Stimulated activated CD8-positive, alpha-beta memory T cell treated with anti-CD3 and anti-CD28 coated beads, Interleukin-4, amount 100 ng/mL, for 48 hours (primary cell): ENCODE results near the gene NEU1.
"Not testable (repeated sequence)": the region's sequence is repeated elsewhere in the genome, so short reads cannot be mapped to it uniquely, and the experiment has no call there.

Experiments used
- DNase-seq: peaks from one replicate; pipeline ENCODE4 v3.0.0-alpha.2; 2020

The NEU1 gene

GRCh38 chr6:31837369-31838113, 25.1 kb downstream of the NEU1 start:
- no peak for DNase-seq

DNA sequence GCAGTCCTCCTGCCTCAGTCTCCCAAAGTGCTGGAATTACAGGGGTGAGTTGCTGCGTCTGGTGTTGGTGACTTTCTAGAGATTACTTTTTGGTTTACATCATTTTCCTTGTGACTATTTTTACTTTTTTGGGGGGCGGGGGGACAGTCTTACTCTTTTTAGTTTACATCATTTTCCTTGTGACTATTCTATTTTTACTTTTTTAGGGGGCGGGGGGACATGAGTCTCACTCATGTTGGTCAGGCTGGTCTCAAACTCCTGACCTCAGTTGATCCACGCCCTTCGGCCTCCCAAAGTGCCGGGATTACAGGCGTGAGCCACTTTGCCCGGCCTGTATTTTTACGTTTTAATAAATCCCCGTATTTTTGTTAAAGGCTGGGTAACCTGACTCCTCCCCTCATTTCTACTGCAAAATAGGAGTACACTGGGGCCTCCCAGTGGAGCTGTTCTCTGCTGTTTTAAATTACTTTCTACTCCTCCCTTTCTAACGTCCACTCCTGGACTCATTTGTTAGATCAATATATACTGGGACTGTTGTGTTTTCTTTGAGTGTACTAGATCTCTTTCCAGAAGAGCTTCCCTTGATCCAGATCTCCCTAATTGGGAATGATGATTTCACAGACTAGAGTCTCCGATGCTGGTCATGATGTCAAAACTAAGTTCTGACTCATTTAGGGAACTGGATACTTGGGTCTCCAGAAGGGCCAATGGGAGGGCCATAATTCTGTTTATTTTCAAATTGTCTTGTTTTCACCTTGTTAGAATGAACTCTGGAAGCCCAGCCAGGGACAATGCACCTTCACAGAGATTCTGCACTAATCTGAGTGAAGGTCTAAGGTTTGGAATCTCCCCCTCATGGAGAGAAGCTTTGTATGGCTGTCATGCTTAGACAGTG, 25.9 kb downstream of the NEU1 start:
- DNase-seq = no peak

GRCh38 chr6:31836047-31836473, 26.6 kb downstream of the NEU1 start:
- no peak for DNase-seq

GRCh38 chr6:31834367-31835250, 28.0 kb downstream of the NEU1 start:
- peak; percentile 88 for DNase-seq

DNA sequence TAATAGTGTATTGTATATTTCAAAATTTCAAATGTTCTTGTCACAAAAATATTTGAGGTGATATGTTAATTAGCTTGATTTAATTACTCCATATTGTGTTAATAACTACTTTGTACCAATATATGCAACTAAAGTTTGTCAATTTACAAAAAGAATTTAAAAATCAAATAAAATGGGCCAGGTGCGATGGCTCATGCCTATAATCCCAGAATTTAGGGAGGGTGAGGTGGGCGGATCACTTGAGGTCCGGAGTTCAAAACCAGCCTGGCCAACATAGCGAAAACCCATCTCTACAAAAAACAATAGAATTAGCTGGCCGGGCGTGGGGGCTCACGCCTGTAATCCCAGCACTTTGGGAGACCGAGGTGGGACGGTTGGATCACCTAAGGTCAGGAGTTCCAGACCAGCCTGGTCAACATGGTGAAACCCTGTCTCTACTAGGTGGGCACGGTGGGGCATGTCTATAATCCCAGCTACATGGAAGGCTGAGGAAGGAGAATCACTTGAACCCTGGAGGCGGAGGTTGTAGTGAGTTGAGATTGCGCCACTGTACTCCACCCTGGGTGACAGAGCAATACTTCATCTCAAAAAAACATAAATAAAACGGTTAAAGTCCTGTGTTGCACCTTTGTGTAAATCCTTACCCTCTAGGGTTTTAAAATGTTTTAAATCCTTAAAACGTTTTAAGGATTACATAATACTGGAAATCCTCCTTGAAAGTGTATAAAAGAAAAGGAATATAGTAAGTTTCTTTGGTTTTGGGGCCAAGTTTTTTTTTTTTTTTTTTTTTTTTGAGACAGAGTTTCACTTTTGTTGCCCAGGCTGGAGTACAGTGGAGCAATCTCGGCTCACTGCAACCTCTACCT, 31.0 kb downstream of the NEU1 start:
- no peak for DNase-seq

DNA sequence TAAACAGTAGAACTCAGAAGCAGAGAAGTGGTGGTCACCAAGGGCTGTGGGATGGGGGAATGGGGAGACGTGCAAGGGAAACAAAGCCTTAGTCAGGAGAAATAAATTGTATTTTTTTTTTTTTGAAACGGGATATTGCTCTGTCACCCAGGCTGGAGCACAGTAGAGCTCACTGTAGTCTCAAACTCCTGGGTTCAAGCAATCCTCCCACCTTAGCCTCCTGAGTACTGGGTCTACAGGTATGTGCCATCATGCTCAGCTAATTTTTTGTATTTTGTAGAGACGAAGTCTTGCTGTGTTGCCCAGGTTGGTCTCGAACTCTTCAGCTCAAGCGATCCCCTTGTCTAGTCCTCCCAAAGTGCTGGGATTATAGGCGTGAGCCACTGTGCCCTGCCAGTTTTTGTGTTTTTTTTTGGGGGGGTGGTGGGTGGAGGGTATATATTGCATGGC, 31.7 kb downstream of the NEU1 start:
- no peak for DNase-seq

DNA sequence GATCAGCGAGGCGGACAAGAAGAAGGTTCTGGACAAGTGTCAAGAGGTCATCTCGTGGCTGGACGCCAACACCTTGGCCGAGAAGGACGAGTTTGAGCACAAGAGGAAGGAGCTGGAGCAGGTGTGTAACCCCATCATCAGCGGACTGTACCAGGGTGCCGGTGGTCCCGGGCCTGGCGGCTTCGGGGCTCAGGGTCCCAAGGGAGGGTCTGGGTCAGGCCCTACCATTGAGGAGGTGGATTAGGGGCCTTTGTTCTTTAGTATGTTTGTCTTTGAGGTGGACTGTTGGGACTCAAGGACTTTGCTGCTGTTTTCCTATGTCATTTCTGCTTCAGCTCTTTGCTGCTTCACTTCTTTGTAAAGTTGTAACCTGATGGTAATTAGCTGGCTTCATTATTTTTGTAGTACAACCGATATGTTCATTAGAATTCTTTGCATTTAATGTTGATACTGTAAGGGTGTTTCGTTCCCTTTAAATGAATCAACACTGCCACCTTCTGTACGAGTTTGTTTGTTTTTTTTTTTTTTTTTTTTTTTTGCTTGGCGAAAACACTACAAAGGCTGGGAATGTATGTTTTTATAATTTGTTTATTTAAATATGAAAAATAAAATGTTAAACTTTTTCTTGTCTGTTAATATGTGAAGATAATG, 32.9 kb downstream of the NEU1 start:
- no peak for DNase-seq

DNA sequence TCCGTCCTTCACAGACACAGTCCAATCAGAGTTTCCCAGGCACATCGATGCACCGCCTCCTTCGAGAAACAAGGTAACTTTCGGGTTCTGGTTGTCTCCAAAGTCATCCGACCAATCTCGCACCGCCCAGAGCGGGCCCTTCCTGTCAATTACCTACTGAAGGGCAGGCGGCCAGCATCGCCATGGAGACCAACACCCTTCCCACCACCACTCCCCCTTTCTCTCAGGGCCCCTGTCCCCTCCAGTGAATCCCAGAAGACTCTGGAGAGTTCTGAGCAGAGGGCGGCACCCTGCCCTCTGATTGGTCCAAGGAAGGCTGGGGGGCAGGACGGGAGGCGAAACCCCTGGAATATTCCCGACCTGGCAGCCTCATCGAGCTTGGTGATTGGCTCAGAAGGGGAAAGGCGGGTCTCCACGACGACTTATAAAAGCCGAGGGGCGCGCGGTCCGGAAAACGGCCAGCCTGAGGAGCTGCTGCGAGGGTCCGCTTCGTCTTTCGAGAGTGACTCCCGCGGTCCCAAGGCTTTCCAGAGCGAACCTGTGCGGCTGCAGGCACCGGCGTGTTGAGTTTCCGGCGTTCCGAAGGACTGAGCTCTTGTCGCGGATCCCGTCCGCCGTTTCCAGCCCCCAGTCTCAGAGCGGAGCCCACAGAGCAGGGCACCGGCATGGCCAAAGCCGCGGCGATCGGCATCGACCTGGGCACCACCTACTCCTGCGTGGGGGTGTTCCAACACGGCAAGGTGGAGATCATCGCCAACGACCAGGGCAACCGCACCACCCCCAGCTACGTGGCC, 35.1 kb downstream of the NEU1 start, which contains the start of gene HSPA1B:
TSS of gene HSPA1B (plus strand) at position 453 of the 794 bp plus-strand sequence. CDS start at position 666, 213 bp downstream.
- DNase-seq = peak; percentile 93

- DNase-seq = no peak
Measured at GRCh38 chr6:31826793-31827285, 35.8 kb downstream of the NEU1 start.

DNA sequence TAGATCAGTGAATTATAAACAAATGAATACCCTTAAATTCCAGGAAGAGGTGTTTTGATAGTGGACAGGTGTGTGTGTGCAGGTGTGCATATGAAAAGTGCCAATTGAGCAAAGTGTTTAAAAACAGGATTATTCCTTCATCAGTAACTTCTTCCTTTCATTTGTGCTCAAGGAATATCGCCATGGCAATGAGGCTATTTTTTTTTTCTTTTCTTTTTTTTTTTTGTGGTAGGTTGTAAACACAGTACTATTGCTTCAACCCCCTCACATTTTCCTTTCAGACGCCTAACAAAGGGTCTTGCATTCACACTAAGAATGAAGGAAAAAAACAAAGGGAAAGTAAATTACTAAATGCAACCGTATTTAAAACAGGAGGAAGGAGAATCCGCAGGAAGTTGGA, 37.1 kb downstream of the NEU1 start:
- DNase-seq = no peak

- DNase-seq = not testable (repeated sequence)
Measured at GRCh38 chr6:31823592-31824196, 38.9 kb downstream of the NEU1 start.

DNA sequence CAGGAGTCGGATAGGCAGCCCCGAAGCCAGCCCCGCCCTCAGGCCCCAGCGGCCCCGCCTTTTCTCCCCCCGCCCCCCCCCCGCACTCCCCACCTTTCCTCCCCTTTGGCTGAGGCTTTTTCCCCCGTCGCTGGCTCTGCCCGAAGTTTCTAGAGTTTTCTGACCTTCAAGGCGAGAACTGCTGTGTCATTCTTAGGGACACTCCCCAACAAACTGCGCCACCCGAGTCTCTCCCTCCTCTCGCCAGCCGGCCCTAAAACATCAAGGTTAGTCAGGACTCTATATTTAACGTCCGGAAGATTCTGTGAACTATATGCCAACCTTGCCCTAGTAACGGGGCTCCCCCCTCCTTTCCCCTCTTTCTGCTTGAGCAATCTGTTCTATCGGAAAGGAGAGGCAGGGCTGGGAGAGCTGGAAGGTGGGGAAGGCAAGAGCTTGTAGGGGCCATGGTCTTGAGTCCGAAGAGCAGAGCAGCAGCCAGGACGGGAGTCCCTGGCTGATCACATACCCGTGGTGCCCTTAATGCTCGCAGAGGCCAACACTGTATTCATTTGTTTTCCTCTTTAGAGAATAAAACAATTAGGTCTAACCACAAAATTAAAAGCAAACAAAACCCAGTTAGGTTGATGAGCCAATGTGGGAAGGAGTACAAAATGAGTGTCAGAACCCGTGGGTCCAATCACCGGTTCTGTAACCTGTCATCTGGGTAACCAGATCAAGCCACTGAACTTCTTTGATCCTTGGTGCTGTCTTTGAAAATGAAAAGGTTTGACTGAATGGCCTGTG, 40.4 kb downstream of the NEU1 start:
- peak; percentile 75 for DNase-seq

- peak; percentile 88 for DNase-seq
Measured at GRCh38 chr6:31821301-31822035, 41.2 kb downstream of the NEU1 start.

DNA sequence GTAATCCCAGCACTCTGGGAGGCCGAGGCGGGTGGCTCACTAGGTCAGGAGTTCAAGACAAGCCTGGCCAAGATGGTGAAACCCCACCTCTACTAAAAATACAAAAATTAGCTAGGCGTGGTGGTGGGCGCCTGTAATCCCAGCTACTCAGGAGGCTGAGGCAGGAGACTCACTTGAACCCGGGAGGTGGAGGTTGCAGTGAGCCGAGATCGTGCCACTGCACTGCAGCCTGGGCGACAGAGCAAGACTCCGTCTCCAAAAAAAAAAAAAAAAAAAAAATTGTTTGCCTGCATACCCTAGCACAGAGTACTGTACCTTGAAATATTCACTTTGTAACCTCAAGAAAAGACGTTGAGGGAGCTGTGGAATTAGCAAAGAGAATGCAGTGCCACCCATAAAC, 42.2 kb downstream of the NEU1 start:
- DNase-seq = not testable (repeated sequence)

DNA sequence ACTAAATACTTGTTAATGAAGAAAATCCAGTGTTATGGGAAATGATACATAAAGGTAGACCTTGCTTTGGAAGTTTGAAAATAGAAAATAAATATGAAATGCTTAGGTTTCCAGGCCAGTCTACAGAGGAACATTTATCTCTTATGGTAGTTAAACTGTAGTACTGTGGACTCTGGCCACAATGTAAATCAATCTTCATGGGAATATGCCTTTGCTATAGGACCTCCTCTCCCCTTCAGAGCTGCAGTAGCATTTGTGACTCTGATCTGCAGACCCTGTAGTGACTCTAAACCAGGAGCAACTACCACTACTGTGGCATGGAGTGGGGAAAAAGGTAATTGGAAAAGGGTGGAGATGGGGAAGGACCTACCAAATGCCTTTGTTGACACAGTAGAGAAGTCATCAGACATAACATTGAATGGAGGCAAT, 42.7 kb downstream of the NEU1 start:
- DNase-seq = no peak

DNA sequence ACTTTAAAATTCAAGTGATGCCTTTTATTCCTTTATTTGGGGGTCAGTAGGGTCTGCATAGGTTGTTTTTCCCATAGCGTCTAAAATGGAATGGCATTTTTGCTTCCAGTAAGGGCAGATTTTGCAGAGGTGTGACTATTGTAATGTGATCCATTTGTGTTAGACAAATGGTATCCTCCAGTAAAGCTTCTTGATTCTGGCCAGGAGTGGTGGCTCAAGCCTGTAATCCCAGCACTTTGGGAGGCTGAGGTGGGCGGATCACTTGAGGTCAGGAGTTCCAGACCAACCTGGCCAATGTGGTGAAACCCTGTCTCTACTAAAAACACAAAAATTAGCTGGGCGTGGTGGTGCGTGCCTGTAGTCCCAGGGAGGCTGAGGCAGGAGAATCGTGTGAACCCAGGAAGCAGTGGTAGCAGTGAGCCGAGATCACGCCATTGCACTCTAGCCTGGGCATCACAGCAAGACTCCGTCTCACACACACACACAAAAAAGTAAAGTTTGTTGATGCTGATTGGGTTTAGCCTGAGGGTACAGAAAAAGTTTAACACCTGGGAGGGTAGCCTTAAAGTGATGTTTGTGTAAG, 44.6 kb downstream of the NEU1 start:
- not testable (repeated sequence) for DNase-seq

GRCh38 chr6:31817133-31817928, 45.3 kb downstream of the NEU1 start:
- DNase-seq = peak; percentile 36
